HepG2 (cell line): ENCODE measurements around the gene NPHP4. TPM values are rescaled to one million over a fixed set of nuclear protein-coding genes. Genes with fewer than 3 reads are reported as not detected.

ENCODE experiments used
- ATF3 ChIP-seq: sonication (generic); formaldehyde crosslinking; IDR thresholded peaks from 2 replicates; pipeline ENCODE4 v1.4.0; 2020; ENCODE audit warnings: missing genetic modification reagents
- EED ChIP-seq: sonication (generic); formaldehyde crosslinking; IDR thresholded peaks from 2 replicates; pipeline ENCODE4 v1.5.0; 2020; ENCODE audit warnings: mild to moderate bottlenecking, missing genetic modification reagents
- GATA4 ChIP-seq: sonication (generic); IDR thresholded peaks from 2 replicates; pipeline ENCODE4 v1.6.1; 2016; ENCODE audit warnings: antibody characterized with exemption, low read depth, borderline replicate concordance
- NBN ChIP-seq: fragments of 450-650 bp; conservative IDR thresholded peaks from 2 replicates; pipeline ENCODE4 v1.6.1; 2017
- NONO ChIP-seq, 2 experiments: fragments of 450-650 bp in 1 of 2; sonication (generic) in 1 of 2; formaldehyde crosslinking in 1 of 2; IDR thresholded peaks in 1 of 2; conservative IDR thresholded peaks in 1 of 2; 2 replicates each; pipeline versions ENCODE4 v1.6.1 to v1.8.0; 2017 to 2022; ENCODE audit warnings: mild to moderate bottlenecking in 1 of 2, missing genetic modification reagents in 1 of 2, moderate library complexity in 1 of 2
- PRDM4 ChIP-seq: sonication (generic); formaldehyde crosslinking; IDR thresholded peaks from 2 replicates; pipeline ENCODE4 v1.9.0; 2021; ENCODE audit warnings: missing genetic modification reagents, borderline replicate concordance
- PTBP1 ChIP-seq: fragments of 200-400 bp; formaldehyde crosslinking; IDR thresholded peaks from 2 replicates; pipeline ENCODE4 v1.6.1; 2018; ENCODE audit warnings: low read length, low read depth; ENCODE audit not compliant: poor library complexity, severe bottlenecking
- RBM39 ChIP-seq: fragments of 200-400 bp; formaldehyde crosslinking; IDR thresholded peaks from one replicate; pipeline ENCODE4 v1.6.1; 2018; ENCODE audit warnings: antibody characterized with exemption, mild to moderate bottlenecking, low read depth, low read length; ENCODE audit not compliant: poor library complexity, severe bottlenecking
- TARDBP ChIP-seq: sonication (generic); formaldehyde crosslinking; IDR thresholded peaks from 2 replicates; pipeline ENCODE4 v1.8.0; 2022; ENCODE audit warnings: mild to moderate bottlenecking, missing genetic modification reagents
- TOPORS ChIP-seq: sonication (generic); formaldehyde crosslinking; IDR thresholded peaks from 2 replicates; pipeline ENCODE4 v1.8.0; 2023; ENCODE audit warnings: mild to moderate bottlenecking, missing genetic modification reagents
- ZKSCAN8 ChIP-seq: IDR thresholded peaks from 2 replicates; pipeline ENCODE4 v1.6.1; 2016; ENCODE audit warnings: borderline replicate concordance, missing genetic modification reagents, missing compliant biosample characterization
- ZNF672 ChIP-seq: sonication (generic); formaldehyde crosslinking; IDR thresholded peaks from 2 replicates; pipeline ENCODE4 v1.8.1; 2022; ENCODE audit warnings: missing genetic modification reagents
- ZNF737 ChIP-seq: sonication (generic); formaldehyde crosslinking; IDR thresholded peaks from 2 replicates; pipeline ENCODE4 v1.5.0; 2020; ENCODE audit warnings: missing genetic modification reagents, mild to moderate bottlenecking, borderline replicate concordance
- polyA plus RNA-seq, 8 experiments: library from polyadenylated mRNA; depleted of rRNA in 3 of 8; stranded (reverse) in 7 of 8; unstranded in 1 of 8; fragments of >200 nt; fragmentation: Illumina TruSeq in 4 of 8; extraction: Trizol in 4 of 8; gene quantifications; 2 replicates each; pipeline versions ENCODE4 v1.2.1 to v1.2.3, GENCODE V29; 2011 to 2016; ENCODE audit warnings: low read depth in 4 of 8, missing spikeins in 1 of 8, mixed read lengths in 1 of 8; ENCODE audit not compliant: insufficient read depth in 1 of 8
- total RNA-seq, 5 experiments: library from RNA; depleted of rRNA; stranded (reverse); fragments of >200 nt; fragmentation: Illumina TruSeq; extraction: Trizol; gene quantifications; 2 replicates each; pipeline ENCODE4 v1.2.3, GENCODE V29; 2016; ENCODE audit warnings: low read depth in 1 of 5

The NPHP4 gene
- total and polyA plus RNA-seq, 2 of the 13 experiments (the other 11 are each of a cell fraction or from before 2014, with no cell fraction given) = 4.4 to 6.8 TPM

GRCh38 chr1:6026095-6026809, 34.0 kb upstream of the NPHP4 start (continued):
- TF ChIP-seq ATF3 (no peak), RBM39 (no peak), PTBP1 (no peak), TOPORS (CRISPR knock-in tag) (no peak), TARDBP (CRISPR knock-in tag) (no peak; the same call in 1 of the 2 replicates), ZNF672 (CRISPR knock-in tag) (peak; percentile 16; the same call in 1 of the 2 replicates), NBN (no peak), ZKSCAN8 (CRISPR knock-in tag) (no peak), NONO (IDR thresholded peaks at IDR 0.05) (no peak), NONO (CRISPR knock-in tag; conservative IDR thresholded peaks at IDR 0.05) (peak; percentile 65; the same call in 1 of the 2 replicates), PRDM4 (no peak), GATA4 (peak; percentile 49; the same call in 1 of the 2 replicates), ZNF737 (no peak), EED (CRISPR knock-in tag) (no peak)
- TF ChIP-seq, all 625 proteins: peak for 234
